ENCODE data around the gene KEAP1. TPM values are rescaled to one million over a fixed set of nuclear protein-coding genes. Genes with fewer than 3 reads are reported as not detected.
A peak's percentile ranks its signal among the peaks of the same experiment; 100 is the strongest.

Gene KEAP1
- total RNA-seq, 2 experiments from 2014 or later = 10.5 to 11.6 TPM

DNA sequence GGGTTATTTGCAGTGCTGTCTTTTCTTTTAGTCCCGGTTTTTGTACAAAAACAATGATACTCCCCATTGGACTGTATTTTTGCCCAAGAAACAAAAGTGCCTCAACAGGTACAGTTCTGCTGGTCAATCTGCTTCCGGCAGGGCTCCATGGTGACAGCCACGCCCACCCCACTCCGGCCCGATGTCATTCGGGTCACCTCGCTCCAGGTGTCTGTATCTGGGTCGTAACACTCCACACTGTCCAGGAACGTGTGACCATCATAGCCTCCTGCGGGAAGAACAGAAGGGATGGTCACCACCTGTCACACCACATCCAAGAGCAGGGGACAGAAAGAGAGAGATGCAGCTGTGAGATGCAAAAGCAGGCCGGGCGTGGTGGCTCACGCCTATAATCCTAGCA lies 16.6 kb downstream of the KEAP1 start:
- ChIA-PET POLR2A (no interaction called here), CTCF (interaction anchor here (1.3 kb wide), 1 partner anchor 19 kb away, joined by 4 read pairs; no protein-coding TSS in a partner anchor)
- intact Hi-C loops (cut with DNase I, micrococcal nuclease) = no loop called here
- no peak for ATAC-seq (ENCODE audit: poor library complexity)
- no peaks in the 10 kb centered on the region for H3K27me3 ChIP-seq (ENCODE audit: control insufficient read depth in 1 of 2, insufficient read depth in 2 of 2, low read length in 2 of 2)
- DNase-seq = no peak
- H3K4me1 ChIP-seq (ENCODE audit: insufficient read depth, low read length) = no peaks in the 10 kb centered on the region
- H3K36me3 ChIP-seq (ENCODE audit: insufficient read depth, low read length) = peaks cover 47% of the 10 kb centered on the region
- Mint-ChIP-seq H3K9me3 (no peaks in the 10 kb centered on the region), H3K4me1 (ENCODE audit: low read depth) (peaks cover 8% of the 10 kb centered on the region), H3K27ac (no peak overlapping the region), H3K27me3 (no peaks in the 10 kb centered on the region), H3K36me3 (ENCODE audit: low read depth) (peaks cover 41% of the 10 kb centered on the region), H3K4me3 (no peak overlapping the region)
- no peaks in the 10 kb centered on the region for H3K9me3 ChIP-seq (ENCODE audit: control insufficient read depth in 1 of 2, insufficient read depth in 1 of 2, low read length in 2 of 2)
- no peak overlapping the region for H3K27ac ChIP-seq (ENCODE audit: low read depth in 1 of 2, low read length in 2 of 2)
- TF ChIP-seq, protein P1, sequence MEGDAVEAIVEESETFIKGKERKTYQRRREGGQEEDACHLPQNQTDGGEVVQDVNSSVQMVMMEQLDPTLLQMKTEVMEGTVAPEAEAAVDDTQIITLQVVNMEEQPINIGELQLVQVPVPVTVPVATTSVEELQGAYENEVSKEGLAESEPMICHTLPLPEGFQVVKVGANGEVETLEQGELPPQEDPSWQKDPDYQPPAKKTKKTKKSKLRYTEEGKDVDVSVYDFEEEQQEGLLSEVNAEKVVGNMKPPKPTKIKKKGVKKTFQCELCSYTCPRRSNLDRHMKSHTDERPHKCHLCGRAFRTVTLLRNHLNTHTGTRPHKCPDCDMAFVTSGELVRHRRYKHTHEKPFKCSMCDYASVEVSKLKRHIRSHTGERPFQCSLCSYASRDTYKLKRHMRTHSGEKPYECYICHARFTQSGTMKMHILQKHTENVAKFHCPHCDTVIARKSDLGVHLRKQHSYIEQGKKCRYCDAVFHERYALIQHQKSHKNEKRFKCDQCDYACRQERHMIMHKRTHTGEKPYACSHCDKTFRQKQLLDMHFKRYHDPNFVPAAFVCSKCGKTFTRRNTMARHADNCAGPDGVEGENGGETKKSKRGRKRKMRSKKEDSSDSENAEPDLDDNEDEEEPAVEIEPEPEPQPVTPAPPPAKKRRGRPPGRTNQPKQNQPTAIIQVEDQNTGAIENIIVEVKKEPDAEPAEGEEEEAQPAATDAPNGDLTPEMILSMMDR (IDR thresholded peaks at IDR 0.05) = no peak
- H3K4me3 ChIP-seq (ENCODE audit: low read length) = no peak overlapping the region

DNA sequence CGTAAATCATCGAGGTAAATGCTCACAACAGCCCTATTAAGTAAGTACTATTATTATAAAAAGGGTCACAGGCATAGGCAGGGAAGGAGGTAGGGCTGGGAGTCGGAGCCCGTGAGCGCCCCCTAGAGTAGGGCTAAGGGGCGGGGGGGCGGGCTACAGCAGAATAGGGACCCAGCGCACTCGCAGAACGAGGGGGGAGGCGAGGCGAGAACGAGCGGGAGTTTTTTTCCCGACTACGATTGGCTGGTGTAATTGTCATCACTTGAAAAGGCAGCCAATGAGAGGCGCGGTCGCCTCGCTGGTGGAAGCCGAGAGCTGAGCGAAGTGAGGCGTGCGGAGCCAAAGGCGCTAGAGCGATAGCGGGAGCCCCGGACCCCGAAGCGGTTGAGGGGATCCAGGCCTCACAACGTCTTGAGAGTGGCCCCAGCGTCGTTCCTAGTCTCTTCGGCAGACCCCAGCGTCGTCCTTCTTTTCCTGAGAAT lies 24.2 kb downstream of the KEAP1 start:
- ATAC-seq (ENCODE audit: poor library complexity) (peak; percentile 99), DNase-seq (peak; percentile 79 to 96 (median 88))
- peak overlapping the region; percentile 83 for H3K4me3 Mint-ChIP-seq
- Histone ChIP-seq H3K27me3 (ENCODE audit: control insufficient read depth in 1 of 2, insufficient read depth in 2 of 2, low read length in 2 of 2) (no peaks in the 10 kb centered on the region), H3K36me3 (ENCODE audit: insufficient read depth, low read length) (no peaks in the 10 kb centered on the region), H3K4me3 (ENCODE audit: low read length) (peak overlapping the region; percentile 40), H3K4me1 (ENCODE audit: insufficient read depth, low read length) (peaks cover 17% of the 10 kb centered on the region), H3K9me3 (ENCODE audit: control insufficient read depth in 1 of 2, insufficient read depth in 1 of 2, low read length in 2 of 2) (no peaks in the 10 kb centered on the region), H3K27ac (ENCODE audit: low read depth in 1 of 2, low read length in 2 of 2) (peak overlapping the region in 1 of 2 donors; percentile 21)
- H3K27me3 Mint-ChIP-seq = no peaks in the 10 kb centered on the region
- H3K9me3 Mint-ChIP-seq = no peaks in the 10 kb centered on the region
- ChIA-PET POLR2A (interaction anchor here (0.6 to 1.3 kb wide), 4 partner anchors 75 to 159 kb away, joined by 3 to 5 read pairs (median 3); no protein-coding TSS in a partner anchor), CTCF (interaction anchor here (0.6 to 1.6 kb wide), 9 partner anchors 8 to 385 kb away, joined by 3 to 8 read pairs (median 4); no protein-coding TSS in a partner anchor)
- H3K36me3 Mint-ChIP-seq (ENCODE audit: low read depth) = no peaks in the 10 kb centered on the region
- intact Hi-C loops (cut with DNase I, micrococcal nuclease) = loop anchor here (2.0 to 5.0 kb wide), 3 partner anchors 16 to 74 kb away; no protein-coding TSS in a partner anchor
- H3K27ac Mint-ChIP-seq = peak overlapping the region; percentile 89
- TF ChIP-seq, protein P1 (IDR thresholded peaks at IDR 0.05) = peak; percentile 93
- peaks cover 9% of the 10 kb centered on the region for H3K4me1 Mint-ChIP-seq (ENCODE audit: low read depth)

DNA sequence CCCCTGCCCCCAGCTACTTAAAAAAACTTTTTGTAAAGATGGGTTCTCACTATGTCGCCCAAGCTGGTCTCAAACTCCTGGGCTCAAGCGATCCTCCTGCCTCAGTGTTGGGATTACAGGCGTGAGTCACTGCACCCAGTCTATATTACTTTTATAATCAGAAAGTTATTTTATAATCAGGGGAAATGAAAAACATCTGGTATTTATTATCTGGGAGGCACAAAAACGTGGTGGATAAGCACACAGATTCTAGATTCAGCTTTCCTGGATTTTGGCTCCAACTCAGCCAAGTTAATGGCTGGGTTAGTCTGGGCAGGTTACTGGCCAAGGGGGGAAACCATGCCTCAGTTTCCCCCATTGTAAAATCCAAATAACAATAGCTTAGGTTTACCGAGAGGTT lies 24.7 kb downstream of the KEAP1 start:
- TF ChIP-seq, protein P1 (IDR thresholded peaks at IDR 0.05) = no peak

More for the DNA sequence above, 24.7 kb downstream of the KEAP1 start:
- H3K4me3 Mint-ChIP-seq = peak overlapping the region; percentile 83
- Histone ChIP-seq H3K27me3 (ENCODE audit: control insufficient read depth in 1 of 2, insufficient read depth in 2 of 2, low read length in 2 of 2) (no peaks in the 10 kb centered on the region), H3K4me1 (ENCODE audit: insufficient read depth, low read length) (peaks cover 17% of the 10 kb centered on the region), H3K4me3 (ENCODE audit: low read length) (peak overlapping the region; percentile 38), H3K9me3 (ENCODE audit: control insufficient read depth in 1 of 2, insufficient read depth in 1 of 2, low read length in 2 of 2) (no peaks in the 10 kb centered on the region), H3K27ac (ENCODE audit: low read depth in 1 of 2, low read length in 2 of 2) (no peak overlapping the region), H3K36me3 (ENCODE audit: insufficient read depth, low read length) (no peaks in the 10 kb centered on the region)
- no peaks in the 10 kb centered on the region for H3K9me3 Mint-ChIP-seq
- no peaks in the 10 kb centered on the region for H3K27me3 Mint-ChIP-seq
- H3K4me1 Mint-ChIP-seq (ENCODE audit: low read depth) = peaks cover 9% of the 10 kb centered on the region
- ChIA-PET CTCF (interaction anchor here (0.6 to 1.6 kb wide), 7 partner anchors 23 to 386 kb away, joined by 3 to 8 read pairs (median 5); no protein-coding TSS in a partner anchor), POLR2A (interaction anchor here (1.3 kb wide), 1 partner anchor 89 kb away, joined by 5 read pairs; no protein-coding TSS in a partner anchor)
- DNase-seq (no peak), ATAC-seq (ENCODE audit: poor library complexity) (no peak)
- intact Hi-C loops (cut with DNase I, micrococcal nuclease) = loop anchor here (2.0 to 5.0 kb wide), 3 partner anchors 16 to 74 kb away; no protein-coding TSS in a partner anchor
- no peaks in the 10 kb centered on the region for H3K36me3 Mint-ChIP-seq (ENCODE audit: low read depth)
- H3K27ac Mint-ChIP-seq = peak overlapping the region; percentile 89
